DOHH2 (cell line): ENCODE results near the gene DUSP10.

ENCODE experiments used
- CTCF ChIP-seq: fragments of 200-600 bp; sonication (generic); IDR thresholded peaks from one replicate; pipeline ENCODE4 v1.5.1; 2014; ENCODE audit warnings: antibody characterized with exemption, mild to moderate bottlenecking, low read depth, low read length; ENCODE audit not compliant: poor library complexity, severe bottlenecking
- EZH2phosphoT487 ChIP-seq: fragments of 200-600 bp; sonication (generic); IDR thresholded peaks from 2 replicates; pipeline ENCODE4 v1.6.1; 2017; ENCODE audit warnings: borderline replicate concordance, mild to moderate bottlenecking, antibody characterized with exemption, low read length, moderate library complexity, mixed read lengths

GRCh38 chr1:221655766-221656305 is 86.1 kb downstream of the DUSP10 start:
- no peak for TF ChIP-seq CTCF
- TF ChIP-seq EZH2phosphoT487 = no peak
